GM23248 (cell line): ENCODE measurements around the gene TUBB.

ENCODE experiments used
- EZH2 ChIP-seq: fragments of 200-600 bp; sonication (generic); IDR thresholded peaks from 2 replicates; pipeline ENCODE4 v1.6.1; 2018; ENCODE audit warnings: antibody characterized with exemption, mild to moderate bottlenecking; ENCODE audit not compliant: insufficient read depth, poor library complexity, severe bottlenecking
- EZH2phosphoT487 ChIP-seq: fragments of 200-600 bp; sonication (generic); IDR thresholded peaks from 2 replicates; pipeline ENCODE4 v1.6.1; 2018; ENCODE audit warnings: antibody characterized with exemption, moderate library complexity, mild to moderate bottlenecking, low read depth; ENCODE audit not compliant: insufficient read depth

DNA sequence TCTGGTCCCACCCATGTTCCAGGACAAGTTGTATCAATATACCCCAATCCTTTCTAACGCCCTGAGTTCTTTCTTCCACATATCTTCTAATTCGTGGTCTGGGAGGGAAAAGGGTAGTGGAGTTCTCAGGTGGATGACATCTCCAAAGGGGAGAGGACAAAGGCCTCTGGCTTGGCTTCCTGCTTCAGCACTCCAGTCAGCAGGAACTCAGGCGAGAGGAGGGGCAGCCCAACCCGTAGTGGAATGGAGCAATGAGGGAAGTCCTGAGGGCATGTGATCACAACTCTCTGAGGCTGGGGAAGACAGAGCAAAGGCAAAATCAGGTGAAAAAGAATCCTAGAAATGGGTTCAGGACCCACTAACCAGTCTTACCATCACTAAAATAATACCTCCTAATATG is 19.8 kb upstream of the TUBB start:
- TF ChIP-seq EZH2, result no peak
- no peak for TF ChIP-seq EZH2phosphoT487
